Ovary (tissue), 3 donors: ENCODE measurements around the gene XKR7.

Source experiments
- CTCF ChIP-seq, 3 donors: fragments of 450-650 bp in 2 of 3; fragments of 200-600 bp in 1 of 3; IDR thresholded peaks; one replicate each; pipeline versions ENCODE4 v1.5.1 to v1.8.0; 2016 to 2022; ENCODE audit warnings: antibody characterized with exemption in 3 of 3, mild to moderate bottlenecking in 1 of 3
- EP300 ChIP-seq: sonication (generic); formaldehyde crosslinking; IDR thresholded peaks from one replicate; pipeline ENCODE4 v1.6.1; 2017; ENCODE audit warnings: antibody characterized with exemption
- POLR2A ChIP-seq: fragments of 450-650 bp; IDR thresholded peaks from one replicate; pipeline ENCODE4 v1.6.1; 2017; ENCODE audit warnings: antibody characterized with exemption, mild to moderate bottlenecking, moderate library complexity
- donor health status: DM: no; HTN: no; CAD: no.

GRCh38 chr20:31963889-31964288, 4.1 kb upstream of the XKR7 start:
- TF ChIP-seq POLR2A (no peak), CTCF (IDR thresholded peaks at IDR 0.05) (no peak), EP300 (no peak)
